GM21717 (cell line): ENCODE results near the gene PSD4.

Experiments used
- ATAC-seq: cut with Tn5 transposase; IDR thresholded peaks from one replicate; pipeline ENCODE4 v1.9.1; 2021; ENCODE audit warnings: mild to moderate bottlenecking, moderate library complexity; ENCODE audit not compliant: unreplicated experiment

Gene PSD4

DNA sequence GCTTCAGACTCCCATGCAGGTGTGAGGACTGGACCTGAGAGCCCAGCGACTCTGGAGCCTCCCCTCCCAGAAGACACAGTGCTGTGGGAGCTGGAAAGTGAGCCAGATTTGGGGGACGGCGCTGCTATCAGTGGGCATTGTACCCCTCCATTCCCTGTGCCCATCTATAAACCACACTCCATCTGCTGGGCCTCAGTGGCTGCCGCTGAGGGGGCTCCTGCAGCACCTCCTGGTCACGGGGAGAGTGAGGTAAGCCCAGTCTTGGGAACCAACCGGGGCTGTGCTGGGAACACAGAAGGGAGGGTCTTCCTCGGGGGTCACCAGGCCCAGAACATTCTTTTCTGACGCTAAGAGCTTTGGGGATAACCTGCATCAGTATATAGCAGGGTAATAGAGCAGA lies 9.5 kb downstream of the PSD4 start:
- no peak for ATAC-seq

DNA sequence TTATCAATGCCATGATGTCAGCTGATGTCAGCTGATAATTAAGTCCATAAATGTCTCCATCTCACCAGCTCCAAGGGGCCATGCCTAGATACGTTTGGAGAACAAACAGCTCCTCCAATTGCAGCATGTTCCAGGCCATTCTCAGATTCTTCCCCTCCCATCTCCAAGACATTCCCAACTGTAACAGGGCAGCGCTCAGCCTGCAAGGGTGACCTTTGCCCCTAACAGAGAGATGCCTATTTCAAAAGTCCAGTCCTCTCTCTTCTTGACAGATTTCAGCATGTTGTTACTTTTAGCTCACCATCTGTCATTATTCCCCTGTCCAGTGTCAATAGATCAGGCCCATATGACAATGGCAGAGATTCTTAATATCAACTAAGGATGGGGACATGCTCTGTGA lies 9.9 kb downstream of the PSD4 start:
- no peak for ATAC-seq

DNA sequence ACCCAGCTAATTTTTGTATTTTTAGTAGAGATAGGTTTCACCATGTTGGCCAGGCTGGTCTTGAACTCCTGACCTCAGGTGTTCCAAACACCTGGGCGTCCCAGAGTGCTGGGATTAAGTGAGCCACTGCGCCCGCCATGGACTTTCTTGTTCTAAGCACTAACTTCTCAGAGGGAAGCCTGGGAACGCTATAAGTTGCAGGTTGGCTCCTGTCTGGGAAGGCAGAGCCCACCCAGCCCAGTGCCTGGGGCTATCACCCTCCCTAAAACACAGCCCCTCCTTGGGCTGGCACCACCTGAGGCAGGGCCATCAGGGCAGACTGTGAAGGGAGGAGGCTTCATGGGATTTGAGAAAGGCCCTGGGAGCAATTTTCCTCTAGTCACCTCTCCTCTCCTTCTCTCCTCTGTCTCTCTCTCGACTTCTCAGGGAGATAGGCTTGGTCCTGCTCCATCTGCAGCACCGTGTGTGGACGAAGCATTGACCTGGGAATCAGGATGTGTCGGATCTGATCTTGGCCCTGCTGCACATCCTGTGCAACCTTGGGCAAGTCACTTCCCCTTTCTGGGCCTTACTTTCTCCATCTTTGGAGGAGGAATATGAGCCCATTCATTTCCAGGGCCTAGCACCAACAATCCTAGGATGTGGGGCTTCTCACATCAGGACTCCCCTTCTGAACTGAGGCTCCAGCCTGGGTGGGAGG lies 10.9 kb downstream of the PSD4 start:
- no peak for ATAC-seq

DNA sequence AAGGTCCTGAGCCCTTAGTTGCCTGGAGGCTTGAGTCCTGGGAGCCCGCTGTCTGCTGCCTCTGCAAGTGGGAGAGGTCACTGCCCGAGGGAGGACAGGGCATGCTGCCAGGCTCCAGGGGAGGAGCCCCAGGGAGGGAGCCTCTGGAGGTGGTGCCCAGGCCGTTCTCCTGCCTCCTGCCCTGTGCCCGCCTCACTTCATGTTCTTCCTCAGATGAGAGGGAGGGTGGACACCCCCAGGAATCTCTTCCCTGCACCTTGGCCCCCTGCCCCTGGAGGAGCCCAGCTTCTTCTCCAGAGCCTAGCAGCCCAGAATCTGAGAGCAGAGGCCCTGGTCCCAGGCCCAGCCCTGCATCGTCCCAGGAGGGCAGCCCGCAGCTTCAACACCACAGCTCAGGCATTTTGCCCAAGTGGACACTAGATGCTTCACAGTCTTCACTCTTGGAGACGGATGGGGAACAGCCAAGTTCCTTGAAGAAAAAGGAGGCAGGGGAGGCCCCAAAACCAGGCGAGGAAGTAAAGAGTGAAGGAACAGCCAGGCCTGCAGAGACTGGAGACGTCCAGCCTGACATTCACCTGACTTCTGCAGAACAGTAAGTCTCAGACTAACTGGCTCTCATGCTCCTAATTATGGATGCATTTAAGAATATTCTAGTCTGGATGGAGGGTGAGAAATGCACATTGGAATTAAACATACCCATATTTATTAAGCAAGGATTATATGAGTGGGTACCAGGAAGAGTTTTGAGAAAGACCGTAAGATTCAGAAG lies 12.1 kb downstream of the PSD4 start:
- ATAC-seq, result no peak

DNA sequence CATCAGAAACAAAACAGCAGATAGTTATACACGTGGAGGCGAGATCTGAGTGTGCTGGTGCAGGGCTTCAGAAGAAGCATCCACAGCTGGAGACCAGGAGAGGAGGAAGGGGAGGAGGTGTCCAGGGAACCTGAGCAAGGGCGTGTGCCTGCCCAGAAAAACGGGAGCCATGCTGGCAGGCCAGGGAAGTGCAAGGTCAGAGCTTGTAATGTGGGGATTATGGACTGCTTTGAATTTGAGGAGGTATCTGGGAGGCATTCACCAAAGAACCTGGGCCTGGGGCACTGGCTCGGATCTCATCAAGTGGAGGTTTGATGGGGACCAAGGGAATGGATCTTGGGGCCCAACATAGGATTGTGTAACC lies 12.6 kb downstream of the PSD4 start:
- ATAC-seq, result no peak

DNA sequence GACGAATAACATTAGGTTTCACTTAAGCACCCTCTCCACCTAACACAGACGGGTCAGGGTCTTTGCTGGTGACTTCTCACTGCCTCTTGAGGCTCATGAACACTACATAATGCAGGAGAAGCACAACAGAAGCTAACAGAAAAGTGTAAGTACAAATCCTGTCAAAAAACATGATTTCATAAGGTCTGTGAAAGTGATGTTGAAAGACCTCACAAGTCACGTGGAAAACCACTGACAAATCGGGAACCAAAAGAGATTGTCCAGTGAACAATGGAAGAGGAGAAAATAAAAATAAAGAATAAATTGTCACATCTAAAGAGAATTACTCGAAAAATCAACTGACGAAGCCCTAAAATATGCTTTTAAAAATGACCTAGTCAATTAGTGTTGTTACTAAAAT lies 14.0 kb downstream of the PSD4 start:
- no peak for ATAC-seq

DNA sequence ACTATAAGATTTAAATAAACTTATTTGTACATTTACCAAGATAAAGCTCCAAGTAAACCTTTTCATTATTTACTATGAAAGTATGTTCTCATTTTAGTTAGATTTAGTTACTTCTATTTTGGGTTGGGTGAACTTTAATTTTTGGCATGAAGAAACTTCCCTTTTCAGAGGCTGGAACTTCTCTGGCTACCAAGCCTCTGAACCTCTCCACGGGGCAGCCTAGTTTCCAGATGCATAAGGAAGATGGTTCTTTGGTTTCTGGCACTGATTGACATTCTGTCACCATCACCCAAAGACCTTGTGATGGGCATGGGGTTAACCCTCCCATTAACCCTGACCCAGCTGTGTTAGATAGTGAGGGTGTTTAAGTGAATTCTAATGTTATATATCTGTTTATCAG lies 17.1 kb downstream of the PSD4 start:
- ATAC-seq, result no peak

DNA sequence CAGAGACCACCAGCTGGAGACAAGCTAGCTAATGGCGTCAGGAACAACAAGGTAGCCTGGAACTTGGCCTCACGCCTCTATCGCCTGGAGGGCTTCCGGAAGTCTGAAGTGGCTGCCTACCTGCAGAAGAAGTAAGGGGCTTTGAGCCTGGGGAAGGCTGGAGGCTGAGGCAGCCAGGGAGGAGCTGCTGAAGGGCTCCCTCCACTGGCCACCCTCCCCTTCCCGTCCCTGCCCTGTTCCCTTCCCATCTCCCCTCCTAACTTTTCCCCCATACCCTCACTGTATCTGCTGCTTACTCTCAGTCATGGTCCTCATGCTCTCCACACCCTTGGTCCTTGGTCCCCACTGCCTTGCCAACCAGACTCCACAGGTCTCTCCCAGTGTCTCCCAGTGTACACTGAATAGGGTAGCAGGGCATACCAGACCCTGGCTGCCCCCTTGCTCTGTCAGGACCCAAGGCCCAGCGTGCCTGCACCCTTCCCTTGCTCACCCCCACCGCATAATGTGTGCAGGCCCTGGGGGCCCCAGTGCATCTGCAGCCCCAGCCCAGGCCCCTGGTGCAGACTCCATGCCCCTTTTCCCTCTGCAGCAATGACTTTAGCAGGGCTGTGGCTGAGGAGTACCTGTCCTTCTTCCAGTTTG lies 18.8 kb downstream of the PSD4 start:
- ATAC-seq, result no peak

DNA sequence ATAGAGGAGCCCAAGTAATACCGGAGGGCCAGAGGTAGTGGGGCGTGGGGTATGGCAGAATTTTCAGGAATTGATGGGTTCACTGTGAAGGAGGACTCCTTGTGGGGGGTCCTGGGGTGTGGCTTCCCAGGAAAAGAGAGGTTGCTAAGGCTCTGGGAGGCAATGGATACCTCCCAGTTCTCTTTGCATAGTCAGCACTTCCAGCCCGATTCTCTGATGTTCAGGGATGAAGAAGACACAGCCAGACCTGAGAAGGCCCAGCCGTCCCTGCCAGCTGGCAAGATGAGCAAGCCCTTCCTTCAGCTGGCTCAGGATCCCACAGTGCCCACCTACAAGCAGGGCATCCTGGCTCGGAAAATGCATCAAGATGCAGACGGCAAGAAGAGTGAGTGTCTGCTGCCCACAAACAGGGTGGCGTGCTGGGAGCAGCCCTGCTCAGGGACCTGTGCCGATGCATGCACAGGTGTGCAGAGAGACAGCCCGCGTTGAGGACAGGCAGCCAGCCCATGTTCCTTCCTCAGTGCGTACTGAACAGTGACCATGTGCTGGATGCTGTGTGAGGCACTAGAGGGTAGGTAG lies 22.2 kb downstream of the PSD4 start:
- ATAC-seq, result no peak

DNA sequence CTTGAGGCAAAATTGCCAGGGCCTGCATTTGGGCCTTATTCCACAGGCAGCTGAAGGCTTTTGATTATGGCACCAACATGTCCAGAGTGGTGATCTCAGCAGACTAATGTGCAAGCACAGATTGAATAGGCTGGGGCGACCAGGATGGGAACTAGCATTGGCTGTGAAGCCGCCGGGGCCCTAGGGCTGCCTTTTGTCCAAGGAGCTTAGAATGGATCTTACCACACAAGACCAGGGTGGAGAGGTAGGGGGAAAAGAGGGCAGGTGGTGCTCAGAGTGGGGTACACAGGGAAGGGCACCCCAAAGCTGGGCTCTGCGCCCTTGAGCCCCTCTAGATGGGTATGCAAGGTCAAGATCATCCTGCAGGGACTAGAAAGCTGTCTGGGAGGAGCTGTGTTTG lies 23.1 kb downstream of the PSD4 start:
- ATAC-seq, result no peak

DNA sequence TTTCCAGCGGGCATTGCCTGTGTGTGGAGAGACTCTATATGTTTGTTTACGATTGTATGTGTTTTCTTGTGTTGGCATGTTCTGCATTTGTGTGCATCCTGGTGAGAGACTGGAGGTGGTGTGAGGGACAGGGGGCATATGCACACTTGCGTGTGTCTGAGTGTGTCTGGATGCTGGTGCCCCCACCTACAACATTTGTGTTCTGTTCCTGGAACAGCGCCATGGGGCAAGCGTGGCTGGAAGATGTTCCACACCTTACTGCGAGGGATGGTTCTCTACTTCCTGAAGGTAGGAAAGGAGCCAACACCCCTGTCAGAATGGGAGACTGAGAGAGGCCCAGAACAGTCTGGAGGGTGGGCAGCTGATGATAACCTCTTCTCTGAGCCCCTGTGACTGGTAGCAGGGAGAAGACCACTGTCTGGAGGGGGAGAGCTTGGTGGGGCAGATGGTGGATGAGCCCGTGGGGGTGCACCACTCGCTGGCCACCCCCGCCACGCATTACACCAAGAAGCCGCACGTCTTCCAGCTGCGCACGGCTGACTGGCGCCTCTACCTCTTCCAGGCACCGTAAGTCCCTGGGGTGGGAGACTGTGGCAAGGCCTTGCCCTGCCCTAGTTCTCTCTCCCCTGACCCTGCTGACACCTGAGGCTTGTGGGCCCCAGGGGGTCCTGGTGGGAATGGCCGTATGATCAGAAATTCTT lies 23.7 kb downstream of the PSD4 start:
- ATAC-seq, result no peak

DNA sequence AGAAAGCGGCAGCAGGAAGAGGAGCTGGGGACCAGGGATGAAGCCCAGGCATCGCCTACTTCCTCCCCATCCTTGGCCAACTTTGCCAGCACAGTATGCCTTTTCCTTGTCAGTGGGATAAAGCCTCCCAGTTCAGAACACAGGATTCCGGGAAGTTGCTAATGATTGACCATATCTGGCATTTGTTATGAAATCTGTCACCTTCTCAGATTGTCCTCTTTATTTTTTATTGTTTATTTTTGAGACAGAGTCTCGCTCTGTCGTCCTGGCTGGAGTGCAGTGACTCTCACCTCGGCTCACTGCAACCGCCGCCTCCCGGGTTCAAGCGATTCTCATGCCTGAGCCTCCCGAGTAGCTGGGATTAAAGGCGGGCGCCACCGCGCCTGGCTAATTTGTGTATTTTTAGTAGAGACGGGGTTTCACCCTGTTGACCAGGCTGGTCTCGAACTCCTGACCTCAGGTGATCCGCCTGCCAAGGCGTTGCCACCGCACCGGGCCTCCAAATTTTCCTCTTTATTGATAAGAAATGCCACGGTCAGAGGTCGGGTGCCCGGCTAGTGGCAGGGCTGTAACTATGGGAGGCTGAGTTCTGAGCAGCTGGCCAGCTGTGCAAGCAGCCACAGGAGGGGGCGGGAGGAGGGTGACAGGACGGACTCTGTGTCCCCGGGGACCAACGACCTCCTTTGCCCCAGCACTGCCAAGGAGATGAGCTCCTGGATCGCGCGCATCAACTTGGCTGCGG lies 24.4 kb downstream of the PSD4 start:
- no peak for ATAC-seq

DNA sequence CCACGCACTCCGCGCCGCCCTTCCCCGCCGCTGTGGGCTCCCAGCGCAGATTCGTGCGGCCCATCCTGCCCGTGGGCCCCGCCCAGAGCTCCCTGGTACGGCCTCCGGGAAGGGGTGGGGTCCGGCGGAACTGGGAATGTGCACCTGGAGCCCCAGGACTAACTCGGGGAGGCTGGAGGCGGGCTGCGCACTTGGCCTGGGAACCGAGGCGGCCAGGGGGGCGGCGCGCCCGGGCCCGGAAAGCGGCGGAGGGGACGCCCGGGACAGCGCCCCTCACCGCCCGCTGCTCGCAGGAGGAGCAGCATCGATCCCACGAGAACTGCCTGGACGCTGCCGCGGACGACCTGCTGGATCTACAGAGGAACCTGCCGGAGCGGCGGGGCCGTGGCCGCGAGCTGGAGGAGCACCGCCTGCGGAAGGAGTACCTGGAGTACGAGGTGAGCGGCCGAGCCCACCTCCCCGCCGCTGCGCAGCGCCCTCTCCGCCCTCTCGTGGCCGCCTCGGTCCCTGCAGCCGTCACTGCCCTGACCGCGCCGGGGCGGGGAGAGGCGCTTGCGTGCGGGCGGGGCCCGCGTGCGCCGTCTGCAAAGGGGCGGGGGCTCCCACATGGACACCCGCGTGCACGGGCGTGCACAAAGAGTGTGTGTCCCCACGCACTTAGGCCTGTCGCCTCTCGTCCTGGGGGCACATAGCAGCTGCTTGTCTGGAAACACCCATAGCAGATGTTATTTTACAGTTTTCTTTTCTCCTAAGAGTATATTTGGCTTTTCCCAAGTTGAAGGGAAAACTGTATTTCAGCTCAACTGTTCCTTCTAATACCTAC lies 25.2 kb downstream of the PSD4 start:
- no peak for ATAC-seq

DNA sequence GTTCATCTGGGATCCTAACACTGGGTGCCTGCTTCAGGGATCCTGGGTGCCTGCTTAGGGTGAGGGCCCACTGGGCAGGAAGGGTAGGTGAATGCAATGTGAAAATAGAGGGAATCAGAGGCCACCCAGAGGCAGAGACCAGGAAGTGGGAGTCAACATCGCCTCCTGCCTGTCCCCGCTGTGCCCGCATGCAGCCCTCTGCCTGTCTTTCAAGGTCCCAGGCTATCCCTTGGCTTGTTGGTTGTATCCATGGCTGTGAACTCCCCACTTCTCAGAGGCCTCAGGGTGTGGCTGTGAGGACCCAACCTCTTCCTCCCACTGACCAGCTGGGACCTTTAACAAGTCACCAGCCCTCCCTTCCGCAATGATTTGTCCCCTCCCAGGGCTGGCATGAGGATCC lies 26.5 kb downstream of the PSD4 start:
- no peak for ATAC-seq

DNA sequence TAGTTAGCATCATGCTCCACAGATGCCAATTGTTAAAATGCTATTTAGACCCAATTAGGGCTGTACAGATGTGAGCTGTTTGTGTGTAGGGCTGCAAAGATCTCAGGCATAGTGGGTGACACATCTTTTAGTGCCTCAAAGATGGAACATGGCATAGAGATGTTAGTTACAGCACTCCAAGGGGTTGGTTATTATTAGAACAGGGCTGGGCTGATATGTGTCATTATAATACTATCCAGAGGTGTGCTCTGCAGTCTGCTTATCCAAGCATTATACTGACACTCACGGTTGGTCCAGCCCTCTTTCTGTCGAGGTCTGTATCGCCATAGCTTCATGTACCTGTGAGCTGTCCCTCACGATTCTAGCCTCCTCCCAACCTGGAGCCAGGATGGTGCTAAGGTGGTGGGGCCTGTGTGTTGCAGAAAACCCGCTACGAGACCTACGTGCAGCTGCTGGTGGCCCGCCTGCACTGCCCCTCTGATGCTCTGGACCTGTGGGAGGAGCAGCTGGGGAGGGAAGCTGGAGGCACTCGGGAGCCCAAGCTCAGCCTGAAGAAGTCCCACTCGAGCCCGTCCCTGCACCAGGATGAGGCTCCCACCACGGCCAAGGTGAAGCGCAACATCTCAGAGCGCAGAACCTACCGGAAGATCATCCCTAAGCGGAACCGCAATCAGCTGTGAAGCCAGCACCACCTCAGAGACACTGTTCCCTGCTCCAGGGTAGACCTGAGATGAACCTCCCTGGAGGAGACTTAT lies 27.1 kb downstream of the PSD4 start:
- no peak for ATAC-seq

DNA sequence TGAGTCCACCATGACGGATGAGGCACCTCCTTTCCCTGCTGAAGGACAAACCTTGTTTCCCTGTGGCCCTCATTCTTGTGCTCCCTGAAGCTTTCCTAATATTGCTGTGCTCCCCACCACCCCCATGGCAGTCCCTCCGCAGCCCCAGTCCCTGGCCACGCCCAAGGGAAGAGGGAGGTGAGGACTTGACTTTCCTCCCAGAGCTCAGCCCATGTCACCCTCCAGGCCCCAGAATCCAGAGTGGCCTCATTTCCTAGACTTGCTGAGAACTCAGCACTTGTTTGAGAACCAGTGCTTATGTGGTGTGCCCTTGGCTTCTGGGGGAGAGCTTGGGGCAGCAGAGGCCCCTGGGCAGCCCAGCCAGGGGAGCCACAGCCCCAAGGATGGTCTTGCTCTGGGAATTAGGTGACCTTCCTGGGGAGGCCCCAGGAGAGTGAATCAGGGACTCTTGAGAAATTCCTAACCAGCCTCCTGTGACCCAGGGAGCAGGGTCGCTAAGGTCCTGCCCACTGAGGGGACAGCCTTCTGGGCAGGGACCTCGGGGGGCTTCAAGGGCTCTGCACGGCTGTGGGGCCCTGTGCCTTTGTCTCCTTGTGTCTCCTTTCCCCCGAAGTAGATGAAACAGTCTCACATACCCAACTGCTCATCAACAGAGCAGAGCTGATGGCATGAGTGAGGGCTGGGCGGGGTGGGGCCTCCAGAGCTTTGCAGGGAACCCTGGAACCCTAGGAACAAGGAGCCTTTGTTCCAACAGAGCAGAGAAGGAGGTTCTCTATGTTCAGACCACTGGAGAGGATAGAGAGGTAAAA lies 27.9 kb downstream of the PSD4 start:
- no peak for ATAC-seq

DNA sequence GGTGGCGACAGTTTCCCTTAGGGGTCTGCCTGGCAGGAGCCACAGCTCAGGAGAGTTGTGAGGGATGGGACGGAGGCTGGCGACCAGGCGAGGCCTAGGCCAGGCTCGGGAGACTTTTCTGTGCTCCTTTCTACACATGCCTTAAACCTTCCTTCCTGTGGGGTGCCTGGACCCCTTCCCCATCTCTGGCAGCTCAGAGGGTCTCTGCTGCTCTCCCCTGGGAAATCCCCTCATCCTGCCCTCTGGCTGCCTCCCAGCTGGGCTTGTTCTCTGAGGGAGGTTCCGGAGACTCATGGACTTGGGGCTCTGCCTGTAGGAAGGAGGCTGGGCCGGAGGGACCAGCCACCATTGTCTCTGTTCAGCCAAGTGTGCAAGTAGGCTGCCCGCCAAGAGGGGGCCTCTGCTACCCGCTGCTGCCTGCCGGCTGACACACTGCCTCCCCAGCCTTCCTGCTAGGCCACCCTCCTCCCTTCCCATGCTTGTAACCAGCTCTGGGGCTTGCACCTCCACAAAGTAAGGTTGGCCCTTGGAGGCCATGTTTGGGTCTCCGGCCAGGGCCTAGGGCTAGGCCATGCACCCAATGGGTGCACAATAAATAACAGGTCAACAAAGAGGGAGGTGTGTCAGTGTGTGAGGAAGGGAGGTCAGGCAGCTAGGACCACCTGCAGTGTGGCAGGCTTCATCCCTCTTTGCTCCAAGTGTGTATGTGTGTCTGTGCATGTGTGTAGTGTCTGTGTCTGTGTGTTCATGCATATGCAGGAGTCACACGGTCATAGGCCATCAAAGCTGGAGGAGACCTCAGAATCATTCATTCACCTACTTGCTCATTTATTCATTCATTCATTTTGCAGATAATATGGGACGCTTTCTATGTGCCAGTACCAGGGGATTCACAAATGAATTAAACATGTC lies 28.8 kb downstream of the PSD4 start:
- no peak for ATAC-seq
